Activated CD4-positive, alpha-beta T cell treated with anti-CD3 and anti-CD28 coated beads, Interleukin-2, Interleukin-6, amounts not matched to agents 100 ng/mL and 50 ng/mL, durations not matched to agents 16 hours and 8 hours (primary cell): ENCODE results near the gene PYGL.

Experiments
- DNase-seq: peaks from one replicate; pipeline ENCODE4 v3.0.0-alpha.2; 2020

Gene PYGL

DNA sequence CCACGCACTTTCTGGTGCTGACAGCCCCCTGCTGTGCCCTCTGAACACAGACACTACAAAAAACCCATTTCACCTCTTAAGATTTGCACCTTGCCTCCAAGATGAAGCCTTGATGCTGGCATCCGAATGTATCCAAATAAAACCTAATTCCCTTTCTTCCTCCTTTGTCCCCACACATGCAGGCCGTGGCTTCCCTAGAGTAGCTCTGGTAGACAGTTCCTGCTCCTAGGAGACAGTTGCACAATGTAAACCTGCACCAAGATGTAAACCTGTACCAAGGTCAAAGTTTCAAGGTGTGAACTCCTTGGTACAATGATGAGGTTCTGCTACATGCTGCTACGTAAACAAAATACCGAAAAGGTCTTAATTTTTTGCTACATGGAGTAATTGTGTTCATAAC is 73.1 kb downstream of the PYGL start:
- no peak for DNase-seq

- DNase-seq: no peak
These were observed 78.7 kb downstream of the PYGL start for GRCh38 chr14:50865391-50866076.

DNA sequence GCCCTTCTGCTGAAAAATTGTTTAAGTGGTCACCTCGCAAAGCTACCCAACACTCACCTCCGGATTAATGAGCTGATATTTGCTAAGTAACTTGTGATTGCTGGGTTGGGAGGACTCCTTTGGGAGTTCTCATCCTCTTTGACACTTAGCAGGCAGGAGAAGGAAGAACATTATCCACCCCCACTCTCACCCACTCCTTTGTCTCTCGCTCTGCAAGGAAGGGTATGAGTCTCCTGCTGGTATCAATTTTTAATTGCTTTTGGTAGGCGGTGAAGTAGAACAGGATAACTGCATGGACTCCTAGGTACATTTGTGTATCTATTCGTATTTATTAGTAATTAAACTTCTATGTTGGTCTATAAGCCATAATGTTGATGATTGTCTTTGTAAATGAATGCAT is 79.3 kb downstream of the PYGL start:
- no peak for DNase-seq

DNA sequence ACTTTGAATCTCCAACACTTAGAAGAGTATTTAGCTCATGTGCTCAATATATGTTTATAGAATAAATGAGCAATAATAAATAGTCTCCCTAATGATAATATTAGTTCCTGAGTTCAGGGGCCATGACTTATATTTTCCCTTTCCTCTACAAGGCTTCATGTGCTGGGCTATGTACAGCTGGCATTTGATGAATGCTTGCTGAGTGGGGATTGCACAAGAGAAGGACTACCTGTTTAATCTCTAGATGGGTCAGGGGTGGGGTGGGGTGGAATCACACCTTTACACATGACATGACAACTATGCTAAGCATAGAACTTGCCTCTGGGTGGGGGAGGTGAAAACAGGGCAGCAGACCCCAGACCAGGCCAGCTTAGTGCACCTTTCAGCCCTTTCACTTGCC is 80.0 kb downstream of the PYGL start:
- DNase-seq: no peak

DNA sequence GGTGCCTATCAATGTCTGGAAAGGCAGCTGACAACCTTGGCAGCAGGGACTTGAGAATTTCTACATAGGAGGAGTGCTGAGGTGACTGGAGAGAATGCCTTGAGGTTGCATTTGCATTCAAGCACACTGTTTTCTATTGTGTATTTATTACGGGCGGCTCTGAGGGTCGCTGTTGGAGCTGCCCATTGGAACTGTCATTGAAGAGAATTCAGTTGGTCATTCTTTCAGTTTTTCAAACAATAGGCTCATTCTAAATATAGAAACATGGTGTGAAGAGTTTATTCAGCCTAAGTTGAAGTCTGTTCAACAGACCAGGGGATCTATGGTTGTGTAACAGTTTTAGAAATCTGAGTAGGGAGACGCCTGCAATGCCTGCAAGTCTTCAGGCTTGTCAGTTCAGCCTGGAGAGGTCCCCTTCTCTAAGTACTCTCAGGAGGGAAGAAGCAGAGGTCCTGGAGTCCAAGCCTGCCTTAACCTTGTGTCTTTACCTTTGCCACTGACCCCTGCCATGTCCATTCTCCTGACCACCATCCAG is 82.2 kb downstream of the PYGL start:
- no peak for DNase-seq

- DNase-seq: peak; percentile 90
These were observed 83.7 kb downstream of the PYGL start for GRCh38 chr14:50860478-50861086.

DNA sequence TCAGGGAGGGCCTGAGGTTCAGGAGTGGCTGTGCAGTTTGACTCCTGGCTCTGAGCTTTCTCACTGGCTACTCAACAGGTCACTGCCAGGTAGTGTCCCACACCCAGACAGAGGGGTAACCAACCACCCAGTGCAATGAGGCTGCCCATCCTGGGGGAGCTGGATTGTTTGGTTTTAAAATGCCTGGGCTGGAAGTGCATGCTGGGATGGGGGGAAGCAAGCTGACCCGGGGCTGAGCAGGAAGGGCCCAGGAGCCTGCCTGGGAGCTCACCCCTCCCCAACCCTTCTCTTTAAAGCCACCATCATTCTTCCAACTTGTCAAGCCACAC is 85.0 kb downstream of the PYGL start:
- DNase-seq: no peak

- DNase-seq: no peak
These were observed 87.6 kb downstream of the PYGL start for GRCh38 chr14:50856660-50857059.

- DNase-seq: no peak
These were observed 88.7 kb downstream of the PYGL start for GRCh38 chr14:50855558-50855957.
